ENCODE data around the gene RAPGEF4. TPM values are rescaled to one million over a fixed set of nuclear protein-coding genes. Genes with fewer than 3 reads are reported as not detected.

RAPGEF4 gene
- total RNA-seq, 1 experiment from 2014 or later = 1.4 TPM

DNA sequence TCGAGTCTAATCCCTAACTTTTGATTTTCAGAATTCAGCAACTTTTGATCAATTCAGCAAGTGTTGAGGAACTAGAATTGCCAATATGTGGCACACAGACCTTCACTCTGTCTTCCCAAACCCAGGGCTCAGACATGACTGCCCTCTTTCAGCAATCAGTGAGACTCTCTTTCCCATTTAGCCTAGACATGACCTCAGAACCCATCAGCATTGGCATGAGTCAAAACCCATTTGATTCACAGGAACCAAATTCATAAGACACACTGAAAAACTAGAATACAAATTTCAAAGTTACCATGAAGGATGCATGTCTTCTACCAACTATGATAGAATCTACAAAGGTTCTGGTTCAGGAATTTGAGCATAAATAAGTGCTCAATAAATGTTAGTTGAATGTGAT lies 226.4 kb downstream of the RAPGEF4 start:
- Histone ChIP-seq H3T11ph (ENCODE audit: low read length) (no peak overlapping the region), H2AK5ac (ENCODE audit: insufficient read length, low read length) (no peak overlapping the region), H3K23me2 (ENCODE audit: insufficient read length, low read depth, low read length, poor library complexity, severe bottlenecking) (no peaks in the 10 kb centered on the region), H3K14ac (ENCODE audit: insufficient read depth, low read length) (no peak overlapping the region), H3K4me1 (ENCODE audit: insufficient read depth, low read length) (no peaks in the 10 kb centered on the region), H3K9ac (ENCODE audit: extremely low read depth, insufficient read length, low read length) (no peak overlapping the region), H3K79me1 (ENCODE audit: insufficient read depth, low read depth, low read length, poor library complexity, severe bottlenecking) (no peaks in the 10 kb centered on the region), H2BK15ac (ENCODE audit: low read depth, low read length) (no peak overlapping the region), H3K18ac (ENCODE audit: insufficient read length, low read depth, low read length) (no peak overlapping the region), H3K27me3 (ENCODE audit: insufficient read depth, low read length) (no peaks in the 10 kb centered on the region), H3K4ac (ENCODE audit: low read depth, low read length) (no peak overlapping the region), H2AFZ (ENCODE audit: low read length) (no peak overlapping the region), H3K4me2 (ENCODE audit: insufficient read depth, insufficient read length, low read length) (no peak overlapping the region), H2BK120ac (ENCODE audit: low read depth, low read length, poor library complexity, severe bottlenecking) (no peak overlapping the region), H4K91ac (ENCODE audit: insufficient read length, low read depth, low read length) (no peak overlapping the region), H4K20me1 (ENCODE audit: control insufficient read depth, insufficient read depth, insufficient read length) (no peaks in the 10 kb centered on the region), H4K8ac (replicated peaks; ENCODE audit: insufficient read length, low read depth, low read length) (no peak overlapping the region), H3K79me2 (ENCODE audit: insufficient read depth, low read length) (no peaks in the 10 kb centered on the region), H2BK5ac (ENCODE audit: insufficient read length, low read length) (no peak overlapping the region), H2BK12ac (ENCODE audit: insufficient read length, low read depth, low read length) (no peak overlapping the region), H3K23ac (ENCODE audit: insufficient read length, low read depth, low read length) (no peak overlapping the region), H4K5ac (ENCODE audit: insufficient read length, low read depth, low read length) (no peak overlapping the region), H3K27ac (ENCODE audit: insufficient read length, low read depth, low read length) (no peak overlapping the region), H3K56ac (ENCODE audit: insufficient read length, low read depth, low read length) (no peak overlapping the region), H2BK20ac (ENCODE audit: low read depth, low read length, poor library complexity, severe bottlenecking) (no peak overlapping the region), H3K9me3 (ENCODE audit: control insufficient read depth, low read depth, low read length) (no peaks in the 10 kb centered on the region)
- H3K9me3 Mint-ChIP-seq = no peaks in the 10 kb centered on the region
- H3K4me1 Mint-ChIP-seq = peaks cover 11 to 12% of the 10 kb centered on the region in 2 experiments
- no peak overlapping the region for H3K4me3 Mint-ChIP-seq
- no CpG with 5 or more reads among the region's 1 CpG for WGBS (ENCODE audit: extremely low coverage, insufficient read length, low lambda C conversion rate)
- DNase-seq = no peak
- no peaks in the 10 kb centered on the region for H3K27me3 Mint-ChIP-seq (ENCODE audit: low read depth)
- H3K27ac Mint-ChIP-seq = no peak overlapping the region
- TF ChIP-seq, protein P1, sequence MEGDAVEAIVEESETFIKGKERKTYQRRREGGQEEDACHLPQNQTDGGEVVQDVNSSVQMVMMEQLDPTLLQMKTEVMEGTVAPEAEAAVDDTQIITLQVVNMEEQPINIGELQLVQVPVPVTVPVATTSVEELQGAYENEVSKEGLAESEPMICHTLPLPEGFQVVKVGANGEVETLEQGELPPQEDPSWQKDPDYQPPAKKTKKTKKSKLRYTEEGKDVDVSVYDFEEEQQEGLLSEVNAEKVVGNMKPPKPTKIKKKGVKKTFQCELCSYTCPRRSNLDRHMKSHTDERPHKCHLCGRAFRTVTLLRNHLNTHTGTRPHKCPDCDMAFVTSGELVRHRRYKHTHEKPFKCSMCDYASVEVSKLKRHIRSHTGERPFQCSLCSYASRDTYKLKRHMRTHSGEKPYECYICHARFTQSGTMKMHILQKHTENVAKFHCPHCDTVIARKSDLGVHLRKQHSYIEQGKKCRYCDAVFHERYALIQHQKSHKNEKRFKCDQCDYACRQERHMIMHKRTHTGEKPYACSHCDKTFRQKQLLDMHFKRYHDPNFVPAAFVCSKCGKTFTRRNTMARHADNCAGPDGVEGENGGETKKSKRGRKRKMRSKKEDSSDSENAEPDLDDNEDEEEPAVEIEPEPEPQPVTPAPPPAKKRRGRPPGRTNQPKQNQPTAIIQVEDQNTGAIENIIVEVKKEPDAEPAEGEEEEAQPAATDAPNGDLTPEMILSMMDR (conservative IDR thresholded peaks at IDR 0.05) = no peak
- no peaks in the 10 kb centered on the region for H3K36me3 Mint-ChIP-seq (ENCODE audit: insufficient read depth in 1 of 3, low read depth in 3 of 3)
